ENCODE measurements around the gene BTBD2.
"Not testable (repeated sequence)": the region's sequence is repeated elsewhere in the genome, so short reads cannot be mapped to it uniquely, and the experiment has no call there.

The BTBD2 gene

GRCh38 chr19:2014131-2014571, 1.4 kb downstream of the BTBD2 start:
- DNase-seq (ENCODE audit: low spot score), result no peak

- no peak for DNase-seq (ENCODE audit: low spot score)
Observed at GRCh38 chr19:2013683-2013961, 1.9 kb downstream of the BTBD2 start.

- no peak for DNase-seq (ENCODE audit: low spot score)
Observed at GRCh38 chr19:2012941-2013682, 2.4 kb downstream of the BTBD2 start.

- no peak for DNase-seq (ENCODE audit: low spot score)
Observed at GRCh38 chr19:2011169-2011568, 4.3 kb downstream of the BTBD2 start.

- DNase-seq (ENCODE audit: low spot score), result no peak
Observed at GRCh38 chr19:2010135-2010668, 5.3 kb downstream of the BTBD2 start.

- DNase-seq (ENCODE audit: low spot score), result no peak
Observed at GRCh38 chr19:2003874-2004273, 11.6 kb downstream of the BTBD2 start.

GRCh38 chr19:1999856-2000515, 15.5 kb downstream of the BTBD2 start:
- no peak for DNase-seq (ENCODE audit: low spot score)

- no peak for DNase-seq (ENCODE audit: low spot score)
Observed at GRCh38 chr19:1998712-1999708, 16.5 kb downstream of the BTBD2 start.

GRCh38 chr19:1997353-1998233, 17.9 kb downstream of the BTBD2 start:
- no peak for DNase-seq (ENCODE audit: low spot score)

- DNase-seq (ENCODE audit: low spot score), result no peak
Observed at GRCh38 chr19:1992759-1993260, 22.7 kb downstream of the BTBD2 start.

GRCh38 chr19:1991018-1991913, 24.2 kb downstream of the BTBD2 start:
- no peak for DNase-seq (ENCODE audit: low spot score)

GRCh38 chr19:1990230-1991017, 25.1 kb downstream of the BTBD2 start:
- DNase-seq (ENCODE audit: low spot score), result no peak

GRCh38 chr19:1989513-1990229, 25.8 kb downstream of the BTBD2 start:
- no peak for DNase-seq (ENCODE audit: low spot score)

GRCh38 chr19:1988464-1988863, 27.1 kb downstream of the BTBD2 start:
- not testable (repeated sequence) for DNase-seq (ENCODE audit: low spot score)

- DNase-seq (ENCODE audit: low spot score), result no peak
Observed at GRCh38 chr19:1987197-1988187, 28.0 kb downstream of the BTBD2 start.

GRCh38 chr19:1986357-1987162, 29.0 kb downstream of the BTBD2 start:
- DNase-seq (ENCODE audit: low spot score), result no peak

Data from kidney capillary endothelial cell (primary cell).